Activated CD4-positive, alpha-beta T cell treated with anti-CD3 and anti-CD28 coated beads for 36 hours (primary cell): Measurements from ENCODE around the gene SDE2. TPM values are rescaled to one million over a fixed set of nuclear protein-coding genes. Genes with fewer than 3 reads are reported as not detected.

Experiments
- ATAC-seq: fragments of 200-7000 bp; cut with Tn5 transposase; one replicate; pipeline ENCODE4 v1.10.0; 2021; ENCODE audit warnings: mild to moderate bottlenecking, moderate library complexity
- CTCF ChIA-PET: fragments of 350-600 bp; sonication (Branson Sonifier 250); formaldehyde crosslinking; loops from one replicate; lab custom pipeline; 2021; ENCODE audit warnings: antibody characterized with exemption; lab: Charles Lee
- POLR2A ChIA-PET: fragments of 350-600 bp; sonication (Branson Sonifier 250); formaldehyde crosslinking; loops from one replicate; lab custom pipeline; 2021; ENCODE audit warnings: antibody characterized with exemption, inconsistent platforms; lab: Charles Lee
- DNase-seq: peaks from one replicate; pipeline ENCODE4 v3.0.0-alpha.2; 2020
- H3K27ac Mint-ChIP-seq: one replicate; pipeline ENCODE4 v1.8.0; 2021; ENCODE audit warnings: mixed read lengths
- H3K27me3 Mint-ChIP-seq: one replicate; pipeline ENCODE4 v1.8.0; 2021; ENCODE audit warnings: mixed read lengths
- H3K36me3 Mint-ChIP-seq: one replicate; pipeline ENCODE4 v1.8.0; 2021; ENCODE audit warnings: low read depth, mixed read lengths
- H3K4me1 Mint-ChIP-seq: one replicate; pipeline ENCODE4 v1.8.0; 2021; ENCODE audit warnings: mixed read lengths
- H3K4me3 Mint-ChIP-seq: one replicate; pipeline ENCODE4 v1.8.0; 2021; ENCODE audit warnings: mild to moderate bottlenecking, moderate library complexity, mixed read lengths
- H3K9me3 Mint-ChIP-seq: one replicate; pipeline ENCODE4 v1.8.0; 2021; ENCODE audit warnings: low read depth, mixed read lengths
- intact Hi-C, 2 experiments: fragments of 100-400 bp; cut with DNase I in 1 of 2; cut with micrococcal nuclease in 1 of 2; formaldehyde crosslinking; loops; one replicate each; pipeline versions ENCODE4 v1.14.2 to v1.15.1; 2022 to 2024; cut with DNase I, micrococcal nuclease
- total RNA-seq, 2 experiments: library from RNA; stranded (reverse); gene quantifications; one replicate each; pipeline ENCODE4 v1.2.3, GENCODE V29; 2021

SDE2 gene
- total RNA-seq, 2 experiments from 2014 or later, result 13.5 to 15.0 TPM

DNA sequence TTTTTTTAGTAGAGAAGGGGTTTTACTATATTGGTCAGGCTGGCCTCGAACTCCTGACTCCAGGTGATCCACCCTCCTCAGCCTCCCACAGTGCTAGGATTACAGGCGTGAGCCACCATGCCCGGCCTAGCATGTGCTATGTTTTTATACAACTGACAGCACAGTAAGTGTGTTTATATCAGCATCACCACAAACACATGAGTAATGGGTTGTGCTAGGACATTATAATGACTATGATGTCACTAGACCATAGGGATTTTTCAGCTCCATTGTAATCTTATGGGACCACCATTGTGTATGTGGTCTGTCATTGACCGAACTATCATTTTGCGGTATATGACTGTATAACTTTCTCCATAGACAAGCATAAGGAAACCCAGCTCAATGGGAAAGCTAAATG lies 64.4 kb downstream of the SDE2 start:
- DNase-seq, result no peak
- Mint-ChIP-seq H3K27ac (no peak overlapping the region), H3K4me1 (peaks cover 3% of the 10 kb centered on the region), H3K4me3 (no peak overlapping the region), H3K9me3 (no peaks in the 10 kb centered on the region), H3K36me3 (no peaks in the 10 kb centered on the region), H3K27me3 (no peaks in the 10 kb centered on the region)
- POLR2A ChIA-PET, result no interaction called here
- no peak for ATAC-seq
- CTCF ChIA-PET, result interaction anchor here (1.3 kb wide), 1 partner anchor 29 kb away, joined by 3 read pairs; no protein-coding TSS in a partner anchor
- intact Hi-C loops, result no loop called here

- DNase-seq, result no peak
- Mint-ChIP-seq H3K27me3 (no peaks in the 10 kb centered on the region), H3K9me3 (no peaks in the 10 kb centered on the region), H3K36me3 (no peaks in the 10 kb centered on the region), H3K4me3 (no peak overlapping the region), H3K4me1 (peaks cover 17% of the 10 kb centered on the region), H3K27ac (no peak overlapping the region)
- ATAC-seq, result peak; percentile 60
- ChIA-PET CTCF (interaction anchor here (1.4 kb wide), 1 partner anchor 28 kb away, joined by 3 read pairs; no protein-coding TSS in a partner anchor), POLR2A (no interaction called here)
- intact Hi-C loops, result no loop called here
Measured at GRCh38 chr1:225933072-225933471, 66.1 kb downstream of the SDE2 start.

Other genes with a start within 250 kb of the SDE2 start
- gene SRP9, start 221.5 kb downstream of the SDE2 start, total RNA-seq, result 100 to 1,000 TPM; 263 to 308 TPM
- 1 to 10 TPM; 2.5 to 2.6 TPM for gene EPHX1, start 189.2 kb downstream of the SDE2 start, total RNA-seq
- 10 to 100 TPM; 47.3 to 48.0 TPM for gene TMEM63A, start 117.0 kb downstream of the SDE2 start, total RNA-seq
- gene LEFTY1, start 110.2 kb downstream of the SDE2 start, total RNA-seq, result not detected
- gene PYCR2, start 75.1 kb downstream of the SDE2 start, total RNA-seq, result 100 to 1,000 TPM; 106 to 126 TPM
- not detected for gene LEFTY2, start 58.1 kb downstream of the SDE2 start, total RNA-seq
- 100 to 1,000 TPM; 176 to 275 TPM for gene H3-3A, start 63.4 kb upstream of the SDE2 start, total RNA-seq
- gene ACBD3, start 187.4 kb upstream of the SDE2 start, total RNA-seq, result 10 to 100 TPM; 17.0 to 20.2 TPM
- not detected for gene MIXL1, start 224.3 kb upstream of the SDE2 start, total RNA-seq